ENCODE data around the gene IFNAR1. TPM values are rescaled to one million over a fixed set of nuclear protein-coding genes. Genes with fewer than 3 reads are reported as not detected.
"Not testable (repeated sequence)": the region's sequence is repeated elsewhere in the genome, so short reads cannot be mapped to it uniquely, and the experiment has no call there.

The IFNAR1 gene
- total RNA-seq, 1 experiment from 2014 or later, result 30.1 TPM

GRCh38 chr21:33371366-33371765, 46.6 kb downstream of the IFNAR1 start:
- H3K9me3 ChIP-seq (replicated peaks), result peaks cover 9% of the 10 kb centered on the region; the same call in 1 of the 2 replicates
- no peaks in the 10 kb centered on the region for H3K4me1 ChIP-seq
- H3K27me3 ChIP-seq, result no peaks in the 10 kb centered on the region
- H3K4me3 ChIP-seq, result no peak overlapping the region
- H3K36me3 ChIP-seq, result no peaks in the 10 kb centered on the region
- no peak overlapping the region for H3K27ac ChIP-seq
- no peak for DNase-seq

GRCh38 chr21:33372582-33372981, 47.8 kb downstream of the IFNAR1 start:
- Histone ChIP-seq H3K9me3 (replicated peaks) (0 out of 2 replicates have a peak, but pooled peaks cover 4% of the 10 kb centered on the region), H3K27ac (no peak overlapping the region), H3K36me3 (no peaks in the 10 kb centered on the region), H3K4me1 (no peaks in the 10 kb centered on the region), H3K27me3 (no peaks in the 10 kb centered on the region), H3K4me3 (no peak overlapping the region)
- no peak for DNase-seq

DNA sequence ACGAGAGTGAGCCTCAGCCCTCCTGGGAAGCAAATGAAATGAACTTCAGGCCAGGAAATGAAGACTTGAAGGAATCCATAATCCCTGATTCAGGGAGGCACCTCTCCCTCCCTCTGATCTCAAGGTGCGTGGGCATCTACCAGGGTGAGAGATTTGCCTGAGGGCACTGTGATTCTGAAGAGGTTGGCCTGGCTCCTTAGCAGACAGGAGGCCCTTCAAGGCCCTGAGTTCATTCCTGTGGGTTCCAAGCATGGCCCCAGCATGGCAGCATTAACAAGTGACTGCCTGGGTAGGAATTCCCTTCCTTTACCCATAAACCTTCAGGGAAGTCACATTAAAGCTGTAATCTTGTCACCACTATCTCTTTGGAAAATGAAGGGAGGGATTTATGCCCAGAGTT, 48.7 kb downstream of the IFNAR1 start:
- Histone ChIP-seq H3K36me3 (no peaks in the 10 kb centered on the region), H3K4me3 (no peak overlapping the region), H3K27ac (no peak overlapping the region), H3K27me3 (no peaks in the 10 kb centered on the region), H3K9me3 (replicated peaks) (0 out of 2 replicates have a peak, but pooled peaks cover under 1% of the 10 kb centered on the region), H3K4me1 (no peaks in the 10 kb centered on the region)
- no peak for DNase-seq

DNA sequence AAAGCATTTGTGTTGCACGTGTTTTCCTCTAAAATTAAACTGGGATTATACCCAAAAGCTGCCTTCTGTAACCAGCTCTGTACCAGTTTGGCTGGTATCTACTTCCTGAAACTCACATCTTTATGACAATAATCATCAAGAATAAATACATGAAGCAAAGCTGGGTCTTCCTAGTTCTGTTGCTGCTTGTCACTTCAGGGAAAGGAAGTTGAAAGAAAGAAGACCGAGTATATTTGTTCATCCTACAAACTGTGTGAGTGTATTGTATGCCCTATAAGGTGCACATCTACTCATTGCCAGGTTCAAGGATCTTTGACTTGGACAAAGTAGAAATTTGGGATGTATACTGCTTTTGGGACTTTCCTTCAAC, 49.3 kb downstream of the IFNAR1 start:
- no peaks in the 10 kb centered on the region for H3K4me1 ChIP-seq
- no peak overlapping the region for H3K27ac ChIP-seq

DNA sequence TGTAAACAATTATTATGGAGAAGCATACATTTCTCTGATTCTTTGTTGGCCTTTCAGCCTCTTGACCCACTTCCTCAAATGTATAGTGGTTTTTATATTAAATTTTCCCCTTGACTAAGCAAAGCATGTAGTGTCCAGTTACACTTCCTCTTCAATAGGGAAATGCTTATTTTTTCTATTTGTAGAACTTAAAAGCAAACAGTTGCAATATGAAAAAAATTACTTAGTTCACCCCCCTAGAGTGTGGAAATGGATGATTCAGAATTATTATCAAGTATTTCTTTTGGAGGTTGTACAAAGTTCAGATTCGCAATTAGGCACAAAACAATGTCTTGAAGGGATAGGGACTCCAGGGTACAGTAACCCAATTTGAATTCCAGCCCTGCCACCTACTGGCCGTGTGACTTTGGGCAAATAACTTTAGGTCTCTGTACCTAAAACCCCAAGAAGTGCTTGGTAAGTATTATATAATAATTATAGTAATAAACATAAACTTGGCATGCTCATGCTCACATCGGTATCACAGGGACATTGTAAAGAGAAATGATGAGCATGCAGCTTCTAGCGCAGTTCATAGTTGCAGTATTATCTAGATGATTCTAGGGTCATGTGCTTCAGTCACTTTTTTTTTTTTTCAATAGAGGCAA, 49.8 kb downstream of the IFNAR1 start:
- DNase-seq, result peak; percentile 51 to 76

More for the DNA sequence above, 49.3 kb downstream of the IFNAR1 start:
- Histone ChIP-seq H3K36me3 (no peaks in the 10 kb centered on the region), H3K4me3 (no peak overlapping the region), H3K27me3 (no peaks in the 10 kb centered on the region), H3K9me3 (replicated peaks) (no peaks in the 10 kb centered on the region)
- DNase-seq, result no peak

GRCh38 chr21:33375101-33375644, 50.4 kb downstream of the IFNAR1 start:
- H3K4me3 ChIP-seq, result no peak overlapping the region
- no peaks in the 10 kb centered on the region for H3K36me3 ChIP-seq
- no peak for DNase-seq
- H3K27me3 ChIP-seq, result no peaks in the 10 kb centered on the region
- H3K27ac ChIP-seq, result no peak overlapping the region
- H3K9me3 ChIP-seq (replicated peaks), result no peaks in the 10 kb centered on the region
- H3K4me1 ChIP-seq, result peaks cover 6% of the 10 kb centered on the region

More for the DNA sequence above, 49.8 kb downstream of the IFNAR1 start:
- Histone ChIP-seq H3K27ac (no peak overlapping the region), H3K36me3 (no peaks in the 10 kb centered on the region), H3K4me1 (peaks cover under 1% of the 10 kb centered on the region; the same call in 1 of the 2 replicates), H3K4me3 (no peak overlapping the region), H3K27me3 (no peaks in the 10 kb centered on the region), H3K9me3 (replicated peaks) (no peaks in the 10 kb centered on the region)

GRCh38 chr21:33377221-33377920, 52.6 kb downstream of the IFNAR1 start:
- H3K9me3 ChIP-seq (replicated peaks), result no peaks in the 10 kb centered on the region
- H3K4me1 ChIP-seq, result peaks cover 12% of the 10 kb centered on the region
- no peak for DNase-seq

DNA sequence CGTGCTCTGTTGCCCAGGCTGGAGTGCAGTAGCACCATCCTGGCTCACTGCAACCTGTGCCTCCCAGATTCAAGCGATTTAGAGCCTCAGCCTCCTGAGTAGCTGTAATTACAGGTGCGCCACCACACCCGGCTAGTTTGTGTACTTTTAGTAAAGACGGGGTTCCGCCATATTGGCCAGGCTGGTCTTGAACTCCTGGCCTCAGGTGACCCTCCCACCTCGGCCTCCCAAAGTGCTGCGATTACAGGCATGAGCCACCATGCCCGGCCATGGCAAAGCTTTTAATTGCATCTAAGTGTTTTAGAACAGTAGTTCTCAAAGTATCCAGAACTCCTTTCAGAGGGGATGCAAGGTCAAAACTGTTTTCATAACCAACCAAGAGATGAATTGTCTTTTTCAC, 53.3 kb downstream of the IFNAR1 start:
- DNase-seq, result no peak
- no peak overlapping the region for H3K27ac ChIP-seq
- H3K27me3 ChIP-seq, result no peaks in the 10 kb centered on the region
- H3K36me3 ChIP-seq, result no peaks in the 10 kb centered on the region
- H3K4me3 ChIP-seq, result no peak overlapping the region
- H3K4me1 ChIP-seq, result peaks cover 17% of the 10 kb centered on the region
- H3K9me3 ChIP-seq (replicated peaks), result no peaks in the 10 kb centered on the region

More at GRCh38 chr21:33377221-33377920, 52.6 kb downstream of the IFNAR1 start:
- Histone ChIP-seq H3K4me3 (no peak overlapping the region), H3K36me3 (no peaks in the 10 kb centered on the region), H3K27me3 (no peaks in the 10 kb centered on the region), H3K27ac (no peak overlapping the region)

- H3K27me3 ChIP-seq; H3K4me3 ChIP-seq; DNase-seq; H3K36me3 ChIP-seq; H3K9me3 ChIP-seq (replicated peaks): not testable (repeated sequence)
- peak overlapping the region; percentile 5; the same call in 1 of the 2 replicates for H3K27ac ChIP-seq
- H3K4me1 ChIP-seq, result peaks cover 17% of the 10 kb centered on the region
These were observed 55.2 kb downstream of the IFNAR1 start for GRCh38 chr21:33379934-33380333.

- Histone ChIP-seq H3K27me3 (no peaks in the 10 kb centered on the region), H3K4me1 (peaks cover 17% of the 10 kb centered on the region), H3K27ac (peak overlapping the region; percentile 5; the same call in 1 of the 2 replicates), H3K36me3 (no peaks in the 10 kb centered on the region), H3K4me3 (peak overlapping the region; percentile 28), H3K9me3 (replicated peaks) (no peaks in the 10 kb centered on the region)
- DNase-seq, result peak; percentile 91 to 92
These were observed 55.8 kb downstream of the IFNAR1 start for GRCh38 chr21:33380483-33380998.

DNA sequence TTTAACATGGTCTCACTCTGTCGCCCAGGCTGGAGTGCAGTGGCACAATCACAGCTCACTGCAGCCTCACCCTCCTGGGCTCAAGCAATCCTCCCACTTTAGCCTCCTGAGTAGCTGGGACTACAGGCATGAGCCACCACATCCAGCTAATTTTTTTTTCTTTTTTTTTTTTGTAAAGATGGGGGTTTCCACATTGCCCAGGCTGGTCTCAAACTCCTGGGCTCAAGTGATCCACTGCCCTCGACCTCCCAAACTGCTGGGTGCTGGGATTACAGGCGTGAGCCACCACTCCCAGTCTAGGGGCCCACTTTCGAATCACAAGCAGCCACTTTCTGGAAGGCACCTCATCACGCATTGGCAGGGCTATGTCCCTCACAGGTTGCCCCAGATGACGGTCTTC, 56.6 kb downstream of the IFNAR1 start:
- H3K27me3 ChIP-seq; H3K36me3 ChIP-seq; H3K4me3 ChIP-seq; DNase-seq; H3K9me3 ChIP-seq (replicated peaks); H3K27ac ChIP-seq: not testable (repeated sequence)
- H3K4me1 ChIP-seq, result peaks cover 17% of the 10 kb centered on the region

- no peaks in the 10 kb centered on the region for H3K27me3 ChIP-seq
- peak overlapping the region; percentile 48 for H3K4me3 ChIP-seq
- no peaks in the 10 kb centered on the region for H3K9me3 ChIP-seq (replicated peaks)
- H3K36me3 ChIP-seq, result no peaks in the 10 kb centered on the region
- H3K27ac ChIP-seq, result peak overlapping the region; percentile 42
- peaks cover 17% of the 10 kb centered on the region for H3K4me1 ChIP-seq
- peak; percentile 62 to 74 for DNase-seq
These were observed 58.5 kb downstream of the IFNAR1 start for GRCh38 chr21:33383056-33383888.

- Histone ChIP-seq H3K4me3 (no peak overlapping the region), H3K9me3 (replicated peaks) (no peaks in the 10 kb centered on the region), H3K4me1 (peaks cover 14% of the 10 kb centered on the region), H3K36me3 (no peaks in the 10 kb centered on the region), H3K27ac (no peak overlapping the region), H3K27me3 (no peaks in the 10 kb centered on the region)
- no peak for DNase-seq
These were observed 60.1 kb downstream of the IFNAR1 start for GRCh38 chr21:33384841-33385331.

- H3K4me3 ChIP-seq, result no peak overlapping the region
- no peaks in the 10 kb centered on the region for H3K36me3 ChIP-seq
- H3K27me3 ChIP-seq, result no peaks in the 10 kb centered on the region
- no peak for DNase-seq
- no peak overlapping the region for H3K27ac ChIP-seq
- H3K9me3 ChIP-seq (replicated peaks), result no peaks in the 10 kb centered on the region
- peaks cover 6% of the 10 kb centered on the region for H3K4me1 ChIP-seq
These were observed 61.5 kb downstream of the IFNAR1 start for GRCh38 chr21:33386222-33386784.
